Activated CD8-positive, alpha-beta T cell treated with anti-CD3 and anti-CD28 coated beads for 36 hours (primary cell): ENCODE results near the gene TTYH3. TPM values are rescaled to one million over a fixed set of nuclear protein-coding genes. Genes with fewer than 3 reads are reported as not detected.
"Not testable (repeated sequence)": the region's sequence is repeated elsewhere in the genome, so short reads cannot be mapped to it uniquely, and the experiment has no call there.

Experiments used
- ATAC-seq: fragments of 200-7000 bp; cut with Tn5 transposase; one replicate; pipeline ENCODE4 v1.10.0; 2021; ENCODE audit warnings: mild to moderate bottlenecking, moderate library complexity
- CTCF ChIA-PET: fragments of 350-600 bp; sonication (Branson Sonifier 250); formaldehyde crosslinking; loops from one replicate; lab custom pipeline; 2021; ENCODE audit warnings: antibody characterized with exemption; lab: Charles Lee
- POLR2A ChIA-PET: fragments of 350-600 bp; sonication (Branson Sonifier 250); formaldehyde crosslinking; loops from one replicate; lab custom pipeline; 2021; ENCODE audit warnings: antibody characterized with exemption; lab: Charles Lee
- DNase-seq: peaks from one replicate; pipeline ENCODE4 v3.0.0-alpha.2; 2020
- H3K27ac Mint-ChIP-seq: one replicate; pipeline ENCODE4 v1.8.0; 2021; ENCODE audit warnings: mild to moderate bottlenecking, mixed read lengths
- H3K27me3 Mint-ChIP-seq: one replicate; pipeline ENCODE4 v1.8.0; 2021; ENCODE audit warnings: mixed read lengths
- H3K36me3 Mint-ChIP-seq: one replicate; pipeline ENCODE4 v1.8.0; 2021; ENCODE audit warnings: low read depth, mixed read lengths
- H3K4me1 Mint-ChIP-seq: one replicate; pipeline ENCODE4 v1.8.0; 2021; ENCODE audit warnings: low read depth, mixed read lengths
- H3K4me3 Mint-ChIP-seq: one replicate; pipeline ENCODE4 v1.8.0; 2021; ENCODE audit warnings: mild to moderate bottlenecking, moderate library complexity, mixed read lengths
- H3K9me3 Mint-ChIP-seq: one replicate; pipeline ENCODE4 v1.8.0; 2021; ENCODE audit warnings: mixed read lengths
- CTCF ChIP-seq: fragments of 200-600 bp; IDR thresholded peaks from one replicate; pipeline ENCODE4 v1.8.0; 2022; ENCODE audit warnings: antibody characterized with exemption, mild to moderate bottlenecking
- intact Hi-C: fragments of 100-400 bp; cut with micrococcal nuclease; formaldehyde crosslinking; loops from one replicate; pipeline ENCODE4 v1.10.0; 2022
- total RNA-seq, 2 experiments: library from RNA; stranded (reverse); gene quantifications; one replicate each; pipeline ENCODE4 v1.2.3, GENCODE V29; 2021

Gene TTYH3
- total RNA-seq, 2 experiments from 2014 or later: 30.3 to 32.3 TPM

- ChIA-PET CTCF (interaction anchor here (1.5 kb wide), 1 partner anchor 123 kb away, joined by 5 read pairs; no protein-coding TSS in a partner anchor), POLR2A (interaction anchor here (0.6 to 1.5 kb wide), 2 partner anchors 13 to 86 kb away, joined by 3 read pairs; no protein-coding TSS in a partner anchor)
- no peaks in the 10 kb centered on the region for H3K4me1 Mint-ChIP-seq
- no peak overlapping the region for H3K4me3 Mint-ChIP-seq
- no peak for ATAC-seq
- H3K36me3 Mint-ChIP-seq: no peaks in the 10 kb centered on the region
- intact Hi-C loops: no loop called here
- H3K27ac Mint-ChIP-seq: no peak overlapping the region
- no peaks in the 10 kb centered on the region for H3K27me3 Mint-ChIP-seq
- no peak for TF ChIP-seq CTCF
- H3K9me3 Mint-ChIP-seq: no peaks in the 10 kb centered on the region
- no peak for DNase-seq
These were observed 45.3 kb upstream of the TTYH3 start for GRCh38 chr7:2586326-2587020.

GRCh38 chr7:2587134-2587533, 44.7 kb upstream of the TTYH3 start:
- Mint-ChIP-seq H3K9me3 (no peaks in the 10 kb centered on the region), H3K27me3 (no peaks in the 10 kb centered on the region), H3K4me1 (no peaks in the 10 kb centered on the region), H3K27ac (no peak overlapping the region), H3K36me3 (no peaks in the 10 kb centered on the region), H3K4me3 (no peak overlapping the region)
- no peak for TF ChIP-seq CTCF
- ChIA-PET POLR2A (interaction anchor here (0.6 to 1.5 kb wide), 2 partner anchors 14 to 85 kb away, joined by 3 read pairs; no protein-coding TSS in a partner anchor), CTCF (interaction anchor here (0.6 kb wide), 1 partner anchor 22 kb away, joined by 3 read pairs; no protein-coding TSS in a partner anchor)
- intact Hi-C loops: no loop called here
- DNase-seq (no peak), ATAC-seq (no peak)

GRCh38 chr7:2587778-2588177, 44.0 kb upstream of the TTYH3 start:
- intact Hi-C loops: no loop called here
- Mint-ChIP-seq H3K36me3 (peaks cover under 1% of the 10 kb centered on the region), H3K27ac (no peak overlapping the region), H3K9me3 (no peaks in the 10 kb centered on the region), H3K4me1 (no peaks in the 10 kb centered on the region), H3K27me3 (no peaks in the 10 kb centered on the region), H3K4me3 (no peak overlapping the region)
- POLR2A ChIA-PET: no interaction called here
- CTCF ChIA-PET: interaction anchor here (0.6 kb wide), 1 partner anchor 21 kb away, joined by 3 read pairs; no protein-coding TSS in a partner anchor
- ATAC-seq (no peak), DNase-seq (no peak)
- TF ChIP-seq CTCF: no peak

- H3K4me1 Mint-ChIP-seq: no peaks in the 10 kb centered on the region
- H3K36me3 Mint-ChIP-seq: peaks cover 2% of the 10 kb centered on the region
- H3K27me3 Mint-ChIP-seq: no peaks in the 10 kb centered on the region
- intact Hi-C loops: no loop called here
- ChIA-PET POLR2A (no interaction called here), CTCF (no interaction called here)
- no peak overlapping the region for H3K4me3 Mint-ChIP-seq
- no peak for ATAC-seq
- no peak for DNase-seq
- H3K27ac Mint-ChIP-seq: no peak overlapping the region
- no peak for TF ChIP-seq CTCF
- no peaks in the 10 kb centered on the region for H3K9me3 Mint-ChIP-seq
These were observed 42.4 kb upstream of the TTYH3 start for GRCh38 chr7:2589341-2589740.

- H3K4me1 Mint-ChIP-seq, H3K4me3 Mint-ChIP-seq, CTCF ChIA-PET: not testable (repeated sequence)
These were observed 41.8 kb upstream of the TTYH3 start for GRCh38 chr7:2589941-2590340.

More at GRCh38 chr7:2589941-2590340, 41.8 kb upstream of the TTYH3 start:
- H3K36me3 Mint-ChIP-seq, H3K27me3 Mint-ChIP-seq, H3K27ac Mint-ChIP-seq, ATAC-seq, intact Hi-C loops, POLR2A ChIA-PET, H3K9me3 Mint-ChIP-seq, DNase-seq: not testable (repeated sequence)
